GM12864 (cell line): Measurements from ENCODE around the gene TBC1D23.
A peak's percentile ranks its signal among the peaks of the same experiment; 100 is the strongest.
"Not testable (repeated sequence)": the region's sequence is repeated elsewhere in the genome, so short reads cannot be mapped to it uniquely, and the experiment has no call there.

ENCODE experiments used
- DNase-seq: peaks from one replicate; pipeline ENCODE4 v3.0.0-alpha.2; 2011; ENCODE audit warnings: low read depth
- H3K4me3 ChIP-seq: 2 replicates; pipeline ENCODE4 v1.5.1; 2011; ENCODE audit warnings: mild to moderate bottlenecking, low read depth, low read length, control low read depth
- TF ChIP-seq, protein P1 (sequence below): IDR thresholded peaks from 2 replicates; pipeline ENCODE4 v1.5.1; 2011; ENCODE audit warnings: low read depth, mild to moderate bottlenecking, moderate library complexity, low read length, control low read depth, inconsistent platforms; ENCODE audit errors: missing control alignments

The TBC1D23 gene

DNA sequence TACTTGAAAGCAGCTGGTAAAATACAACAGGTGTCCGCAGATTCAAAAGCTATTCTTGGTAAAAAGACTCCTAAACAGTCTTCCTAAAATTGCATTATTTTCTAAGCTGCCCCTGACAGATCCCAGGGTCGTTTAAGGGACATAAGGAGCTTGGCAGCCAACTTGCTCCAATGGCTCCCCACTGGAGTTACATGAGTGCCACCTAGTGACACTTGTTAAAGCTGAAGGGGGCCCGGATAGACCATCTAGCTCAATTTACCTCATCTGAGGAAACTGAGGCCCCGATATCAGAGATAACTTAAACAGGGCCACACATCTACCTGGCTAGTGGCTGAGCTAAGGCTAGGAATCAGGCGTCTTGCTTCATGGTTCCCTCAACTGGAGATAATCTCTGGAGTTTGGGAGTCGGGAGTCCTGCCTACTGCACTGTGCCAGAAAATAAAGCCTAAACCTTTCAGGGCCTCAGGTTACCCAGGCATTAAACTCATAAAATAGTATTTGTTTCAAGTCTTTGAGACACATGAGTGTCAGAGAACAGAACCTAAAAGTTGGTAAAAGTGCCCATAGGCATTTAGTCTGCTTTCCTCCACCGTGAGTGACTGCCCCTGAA, 6.5 kb upstream of the TBC1D23 start:
- DNase-seq = peak; percentile 24
- TF ChIP-seq, protein P1, sequence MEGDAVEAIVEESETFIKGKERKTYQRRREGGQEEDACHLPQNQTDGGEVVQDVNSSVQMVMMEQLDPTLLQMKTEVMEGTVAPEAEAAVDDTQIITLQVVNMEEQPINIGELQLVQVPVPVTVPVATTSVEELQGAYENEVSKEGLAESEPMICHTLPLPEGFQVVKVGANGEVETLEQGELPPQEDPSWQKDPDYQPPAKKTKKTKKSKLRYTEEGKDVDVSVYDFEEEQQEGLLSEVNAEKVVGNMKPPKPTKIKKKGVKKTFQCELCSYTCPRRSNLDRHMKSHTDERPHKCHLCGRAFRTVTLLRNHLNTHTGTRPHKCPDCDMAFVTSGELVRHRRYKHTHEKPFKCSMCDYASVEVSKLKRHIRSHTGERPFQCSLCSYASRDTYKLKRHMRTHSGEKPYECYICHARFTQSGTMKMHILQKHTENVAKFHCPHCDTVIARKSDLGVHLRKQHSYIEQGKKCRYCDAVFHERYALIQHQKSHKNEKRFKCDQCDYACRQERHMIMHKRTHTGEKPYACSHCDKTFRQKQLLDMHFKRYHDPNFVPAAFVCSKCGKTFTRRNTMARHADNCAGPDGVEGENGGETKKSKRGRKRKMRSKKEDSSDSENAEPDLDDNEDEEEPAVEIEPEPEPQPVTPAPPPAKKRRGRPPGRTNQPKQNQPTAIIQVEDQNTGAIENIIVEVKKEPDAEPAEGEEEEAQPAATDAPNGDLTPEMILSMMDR = peak; percentile 72
- H3K4me3 ChIP-seq = no peak overlapping the region

DNA sequence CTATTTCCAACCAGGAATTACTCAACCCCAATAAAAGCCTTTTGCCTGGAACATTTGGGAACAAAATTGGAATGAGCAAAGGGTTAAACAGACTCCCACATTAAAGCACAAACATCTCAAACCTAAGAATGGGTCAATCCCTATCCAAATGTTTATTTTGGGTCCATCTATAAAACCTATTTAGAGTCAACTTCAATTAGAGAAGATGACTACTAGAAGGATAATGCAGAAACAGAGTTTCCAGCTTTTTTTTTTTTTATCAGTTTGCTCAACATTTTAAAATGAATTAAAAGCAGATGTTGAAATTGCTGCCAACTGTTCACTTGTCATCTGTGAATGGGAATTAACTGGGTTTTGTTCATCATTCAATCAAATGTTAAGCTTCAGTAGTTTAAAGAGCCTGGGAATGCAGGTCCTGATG, 4.1 kb upstream of the TBC1D23 start:
- TF ChIP-seq, protein P1 = no peak
- DNase-seq = no peak
- no peak overlapping the region for H3K4me3 ChIP-seq

GRCh38 chr3:100257586-100257985, 3.2 kb upstream of the TBC1D23 start:
- TF ChIP-seq, protein P1 = no peak
- DNase-seq = no peak
- no peak overlapping the region for H3K4me3 ChIP-seq

DNA sequence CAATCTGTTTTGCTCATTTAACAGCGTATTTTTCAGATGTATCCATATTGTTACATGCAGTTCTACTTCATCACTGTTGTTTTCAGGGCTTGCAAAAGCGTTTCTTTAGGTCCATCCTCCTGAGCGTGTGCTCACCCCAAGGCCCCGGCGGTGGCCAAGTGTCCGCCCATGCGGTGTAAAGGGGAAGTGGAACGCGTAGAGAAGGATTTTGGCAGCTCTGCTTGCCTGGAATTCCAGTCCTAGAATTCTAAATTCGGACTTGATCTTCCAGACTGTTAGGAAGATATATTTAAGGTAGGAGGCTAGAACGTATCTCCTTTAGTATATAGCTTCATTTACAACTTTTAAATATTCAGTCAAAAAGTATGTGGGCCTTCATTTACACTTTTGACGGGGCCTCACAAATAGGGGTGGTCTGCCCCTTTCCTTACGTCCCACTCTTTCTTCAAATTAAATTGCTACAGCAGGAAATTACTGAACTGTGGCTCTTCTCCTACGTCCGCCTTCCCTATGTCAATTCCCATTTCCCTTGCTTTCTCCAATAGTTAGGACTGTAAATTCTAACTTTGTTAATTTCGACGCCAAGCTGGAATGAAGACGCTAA, 609 bp upstream of the TBC1D23 start:
- TF ChIP-seq, protein P1 = no peak

DNA sequence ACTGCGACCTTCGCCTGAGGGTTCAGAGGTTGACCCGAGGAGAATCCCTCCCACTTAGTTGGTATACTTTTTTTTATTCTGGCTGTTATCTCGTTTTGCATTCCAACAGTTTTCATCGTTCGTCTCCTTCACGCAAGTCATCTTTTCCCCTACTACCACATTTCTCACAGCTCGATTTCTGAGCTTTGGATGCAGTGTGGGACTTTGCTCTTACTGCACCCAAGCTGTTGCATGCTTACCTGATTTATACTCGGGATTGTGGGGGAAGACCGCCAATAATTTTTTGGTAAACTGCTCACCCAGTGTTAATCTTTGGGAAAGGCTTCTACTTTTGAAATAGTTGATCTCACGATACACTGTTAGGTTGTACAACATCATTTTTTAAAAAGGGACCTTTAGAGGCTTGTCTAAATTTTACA, 702 bp downstream of the TBC1D23 start:
- DNase-seq = no peak
- TF ChIP-seq, protein P1 = no peak
- H3K4me3 ChIP-seq = peak overlapping the region; percentile 96

More for the DNA sequence above, 609 bp upstream of the TBC1D23 start:
- no peak for DNase-seq
- H3K4me3 ChIP-seq = peak overlapping the region; percentile 96

DNA sequence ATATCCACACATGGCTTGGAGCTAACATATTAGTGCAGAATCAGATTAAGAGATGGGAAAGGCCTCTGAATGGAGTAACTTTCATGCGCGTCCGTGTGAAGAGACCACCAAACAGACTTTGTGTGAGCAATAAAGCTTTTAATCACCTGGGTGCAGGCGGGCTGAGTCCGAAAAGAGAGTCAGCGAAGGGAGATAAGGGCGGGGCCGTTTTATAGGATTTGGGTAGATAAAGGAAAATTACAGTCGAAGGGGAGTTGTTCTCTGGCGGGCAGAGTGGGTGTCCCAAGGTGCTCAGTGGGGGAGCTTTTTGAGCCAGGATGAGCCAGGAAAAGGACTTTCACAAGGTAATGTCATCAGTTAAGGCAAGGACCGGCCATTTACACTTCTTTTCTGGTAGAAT, 2.1 kb downstream of the TBC1D23 start:
- not testable (repeated sequence) for DNase-seq, H3K4me3 ChIP-seq

DNA sequence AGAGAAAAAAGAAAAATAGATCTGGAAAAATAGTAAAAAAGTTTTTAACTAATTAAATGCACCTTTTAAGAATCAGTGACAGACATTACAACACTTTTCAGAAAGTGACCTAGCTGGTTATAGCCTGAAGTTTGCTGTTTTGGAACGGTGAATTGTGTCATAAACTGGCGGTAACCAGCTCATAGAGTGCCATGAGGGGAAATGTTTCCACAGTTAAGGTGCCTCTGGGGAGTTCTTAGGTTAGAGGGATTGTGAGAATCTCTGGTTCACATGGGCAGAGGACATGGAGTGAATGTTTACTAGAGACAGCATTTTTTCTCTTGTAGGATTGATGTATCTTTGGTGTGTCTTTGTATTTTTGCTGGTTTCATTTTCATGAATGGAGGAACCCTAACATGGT, 2.8 kb downstream of the TBC1D23 start:
- TF ChIP-seq, protein P1 = no peak
- no peak overlapping the region for H3K4me3 ChIP-seq
- DNase-seq = no peak
